Cardiac muscle cell (in vitro differentiated cells and primary cell): Measurements from ENCODE around the gene FETUB. TPM values are rescaled to one million over a fixed set of nuclear protein-coding genes. Genes with fewer than 3 reads are reported as not detected.

ENCODE experiments used
- DNase-seq, 2 donors: peaks; one replicate each; pipeline versions ENCODE4 v3.0.0 to v3.0.0-alpha.2; 2010 to 2017; ENCODE audit warnings: low read depth in 1 of 2, low spot score in 1 of 2
- H3K27ac ChIP-seq: fragments of 200-600 bp; sonication (generic); 2 replicates; pipeline ENCODE4 v1.5.1; 2016
- H3K27me3 ChIP-seq: fragments of 200-600 bp; sonication (generic); 2 replicates; pipeline ENCODE4 v1.6.0; 2016; ENCODE audit warnings: control low read depth
- H3K36me3 ChIP-seq: fragments of 200-600 bp; sonication (generic); 2 replicates; pipeline ENCODE4 v1.5.1; 2016; ENCODE audit warnings: control low read depth
- H3K4me1 ChIP-seq: fragments of 200-600 bp; sonication (generic); 2 replicates; pipeline ENCODE4 v1.8.1; 2017; ENCODE audit warnings: low read depth, mild to moderate bottlenecking, mixed run types
- H3K4me3 ChIP-seq: fragments of 200-600 bp; sonication (generic); 2 replicates; pipeline ENCODE4 v1.5.1; 2016; ENCODE audit warnings: mild to moderate bottlenecking
- H3K9me3 ChIP-seq: fragments of 200-600 bp; sonication (generic); 2 replicates; pipeline ENCODE4 v1.5.1; 2017; ENCODE audit warnings: low read depth, mild to moderate bottlenecking, control low read depth
- CTCF ChIP-seq: IDR thresholded peaks from 2 replicates; pipeline ENCODE4 v1.5.1; 2012; ENCODE audit warnings: low read depth, mild to moderate bottlenecking, low read length
- polyA plus RNA-seq: library from polyadenylated mRNA; unstranded; fragments of >200 nt; fragmentation: Nextera tagmentation; extraction: Ambion mirVana; gene quantifications from 2 replicates; pipeline ENCODE4 v1.2.1, GENCODE V29; 2016
- total RNA-seq: library from RNA; depleted of rRNA; stranded (reverse); fragments of >200 nt; gene quantifications from 2 replicates; pipeline ENCODE4 v1.2.3, GENCODE V29; 2016

FETUB gene
- total and polyA plus RNA-seq, 2 experiments from 2014 or later = not detected

- Histone ChIP-seq H3K4me3 (no peak overlapping the region), H3K4me1 (no peaks in the 10 kb centered on the region), H3K9me3 (no peaks in the 10 kb centered on the region), H3K27me3 (peaks cover 11% of the 10 kb centered on the region), H3K27ac (no peak overlapping the region), H3K36me3 (no peaks in the 10 kb centered on the region)
- no peak for TF ChIP-seq CTCF
- no peak for DNase-seq
Observed at GRCh38 chr3:186620213-186621092, 19.7 kb upstream of the FETUB start.

- TF ChIP-seq CTCF = no peak
- Histone ChIP-seq H3K4me1 (no peaks in the 10 kb centered on the region), H3K27ac (no peak overlapping the region), H3K27me3 (peaks cover 11% of the 10 kb centered on the region), H3K36me3 (no peaks in the 10 kb centered on the region), H3K4me3 (no peak overlapping the region), H3K9me3 (no peaks in the 10 kb centered on the region)
- no peak for DNase-seq
Observed at GRCh38 chr3:186621894-186622650, 18.1 kb upstream of the FETUB start.

- no peak overlapping the region for H3K27ac ChIP-seq
- no peaks in the 10 kb centered on the region for H3K9me3 ChIP-seq
- H3K4me1 ChIP-seq = no peaks in the 10 kb centered on the region
- no peaks in the 10 kb centered on the region for H3K36me3 ChIP-seq
- no peak overlapping the region for H3K4me3 ChIP-seq
- TF ChIP-seq CTCF = no peak
- DNase-seq = no peak
- H3K27me3 ChIP-seq = peaks cover 4% of the 10 kb centered on the region
Observed at GRCh38 chr3:186622651-186623310, 17.4 kb upstream of the FETUB start.

GRCh38 chr3:186624598-186624997 is 15.6 kb upstream of the FETUB start:
- no peak for DNase-seq
- H3K4me1 ChIP-seq = no peaks in the 10 kb centered on the region
- no peaks in the 10 kb centered on the region for H3K9me3 ChIP-seq
- no peak overlapping the region for H3K4me3 ChIP-seq
- no peak for TF ChIP-seq CTCF
- H3K27me3 ChIP-seq = no peaks in the 10 kb centered on the region
- H3K36me3 ChIP-seq = no peaks in the 10 kb centered on the region
- H3K27ac ChIP-seq = no peak overlapping the region

- no peaks in the 10 kb centered on the region for H3K9me3 ChIP-seq
Observed at GRCh38 chr3:186625600-186626042, 14.6 kb upstream of the FETUB start.

More at GRCh38 chr3:186625600-186626042, 14.6 kb upstream of the FETUB start:
- Histone ChIP-seq H3K27me3 (no peaks in the 10 kb centered on the region), H3K4me3 (no peak overlapping the region), H3K27ac (no peak overlapping the region), H3K4me1 (no peaks in the 10 kb centered on the region), H3K36me3 (no peaks in the 10 kb centered on the region)
- no peak for TF ChIP-seq CTCF
- no peak for DNase-seq
